GM21529 (cell line): ENCODE results near the gene CDK4.
"Not testable (repeated sequence)": the region's sequence is repeated elsewhere in the genome, so short reads cannot be mapped to it uniquely, and the experiment has no call there.

Experiments
- ATAC-seq: cut with Tn5 transposase; IDR thresholded peaks from one replicate; pipeline ENCODE4 v1.9.1; 2021; ENCODE audit not compliant: unreplicated experiment

Gene CDK4

GRCh38 chr12:57715786-57716185 is 36.3 kb downstream of the CDK4 start:
- ATAC-seq, result no peak

GRCh38 chr12:57715036-57715748 is 36.9 kb downstream of the CDK4 start:
- ATAC-seq, result not testable (repeated sequence)

- no peak for ATAC-seq
Measured at GRCh38 chr12:57713209-57713608, 38.9 kb downstream of the CDK4 start.

- no peak for ATAC-seq
Measured at GRCh38 chr12:57712701-57713100, 39.4 kb downstream of the CDK4 start.

GRCh38 chr12:57708296-57708695 is 43.8 kb downstream of the CDK4 start:
- ATAC-seq, result no peak

- no peak for ATAC-seq
Measured at GRCh38 chr12:57707250-57707649, 44.9 kb downstream of the CDK4 start.

- no peak for ATAC-seq
Measured at GRCh38 chr12:57700317-57700716, 51.8 kb downstream of the CDK4 start.

- ATAC-seq, result no peak
Measured at GRCh38 chr12:57698414-57698813, 53.7 kb downstream of the CDK4 start.
